Measurements from ENCODE around the gene LRRK1. TPM values are rescaled to one million over a fixed set of nuclear protein-coding genes. Genes with fewer than 3 reads are reported as not detected.

The LRRK1 gene, protein sequence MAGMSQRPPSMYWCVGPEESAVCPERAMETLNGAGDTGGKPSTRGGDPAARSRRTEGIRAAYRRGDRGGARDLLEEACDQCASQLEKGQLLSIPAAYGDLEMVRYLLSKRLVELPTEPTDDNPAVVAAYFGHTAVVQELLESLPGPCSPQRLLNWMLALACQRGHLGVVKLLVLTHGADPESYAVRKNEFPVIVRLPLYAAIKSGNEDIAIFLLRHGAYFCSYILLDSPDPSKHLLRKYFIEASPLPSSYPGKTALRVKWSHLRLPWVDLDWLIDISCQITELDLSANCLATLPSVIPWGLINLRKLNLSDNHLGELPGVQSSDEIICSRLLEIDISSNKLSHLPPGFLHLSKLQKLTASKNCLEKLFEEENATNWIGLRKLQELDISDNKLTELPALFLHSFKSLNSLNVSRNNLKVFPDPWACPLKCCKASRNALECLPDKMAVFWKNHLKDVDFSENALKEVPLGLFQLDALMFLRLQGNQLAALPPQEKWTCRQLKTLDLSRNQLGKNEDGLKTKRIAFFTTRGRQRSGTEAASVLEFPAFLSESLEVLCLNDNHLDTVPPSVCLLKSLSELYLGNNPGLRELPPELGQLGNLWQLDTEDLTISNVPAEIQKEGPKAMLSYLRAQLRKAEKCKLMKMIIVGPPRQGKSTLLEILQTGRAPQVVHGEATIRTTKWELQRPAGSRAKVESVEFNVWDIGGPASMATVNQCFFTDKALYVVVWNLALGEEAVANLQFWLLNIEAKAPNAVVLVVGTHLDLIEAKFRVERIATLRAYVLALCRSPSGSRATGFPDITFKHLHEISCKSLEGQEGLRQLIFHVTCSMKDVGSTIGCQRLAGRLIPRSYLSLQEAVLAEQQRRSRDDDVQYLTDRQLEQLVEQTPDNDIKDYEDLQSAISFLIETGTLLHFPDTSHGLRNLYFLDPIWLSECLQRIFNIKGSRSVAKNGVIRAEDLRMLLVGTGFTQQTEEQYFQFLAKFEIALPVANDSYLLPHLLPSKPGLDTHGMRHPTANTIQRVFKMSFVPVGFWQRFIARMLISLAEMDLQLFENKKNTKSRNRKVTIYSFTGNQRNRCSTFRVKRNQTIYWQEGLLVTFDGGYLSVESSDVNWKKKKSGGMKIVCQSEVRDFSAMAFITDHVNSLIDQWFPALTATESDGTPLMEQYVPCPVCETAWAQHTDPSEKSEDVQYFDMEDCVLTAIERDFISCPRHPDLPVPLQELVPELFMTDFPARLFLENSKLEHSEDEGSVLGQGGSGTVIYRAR (N-terminal part only)
- total RNA-seq, result 1 to 10 TPM; 1.0 to 1.1 TPM

- peak; percentile 19 for DNase-seq
- Mint-ChIP-seq H3K9me3 (no peaks in the 10 kb centered on the region), H3K27ac (no peak within 1 kb of the TSS), H3K4me3 (peak within 1 kb of the TSS; percentile 56), H3K36me3 (ENCODE audit: low read depth) (no peaks in the 10 kb centered on the region), H3K27me3 (peaks cover 68% of the 10 kb centered on the region), H3K4me1 (peaks cover 27% of the 10 kb centered on the region)
- ChIA-PET CTCF (interaction anchor here (0.9 to 7.2 kb wide), 13 partner anchors 9 to 352 kb away, joined by 3 to 169 read pairs (median 4); no protein-coding TSS in a partner anchor), POLR2A (interaction anchor here (0.7 to 2.6 kb wide), 3 partner anchors 80 to 286 kb away, joined by 3 to 8 read pairs (median 3); no protein-coding TSS in a partner anchor)
Observed at GRCh38 chr15:100918690-100919480, at the start of gene LRRK1. LRRK1 (plus strand) TSS chr15:100919357; CDS start chr15:100924633, 5,276 bp downstream.

GRCh38 chr15:100873029-100873677 is 46.0 kb upstream of the LRRK1 start:
- ChIA-PET POLR2A (no interaction called here), CTCF (interaction anchor here (0.5 to 2.4 kb wide), 16 partner anchors 9 to 1850 kb away, joined by 3 to 14 read pairs (median 4); partner anchors contain the start of gene LRRK1)

GRCh38 chr15:100875495-100875894 is 43.7 kb upstream of the LRRK1 start:
- H3K4me3 Mint-ChIP-seq, result no peak overlapping the region
- no peak overlapping the region for H3K27ac Mint-ChIP-seq
- no peaks in the 10 kb centered on the region for H3K9me3 Mint-ChIP-seq
- H3K4me1 Mint-ChIP-seq, result peaks cover 6% of the 10 kb centered on the region
- ChIA-PET POLR2A (no interaction called here), CTCF (interaction anchor here (1.3 kb wide), 1 partner anchor 9 kb away, joined by 5 read pairs; no protein-coding TSS in a partner anchor)
- H3K36me3 Mint-ChIP-seq (ENCODE audit: low read depth), result no peaks in the 10 kb centered on the region
- H3K27me3 Mint-ChIP-seq, result peaks cover 43% of the 10 kb centered on the region
- DNase-seq, result no peak

More at GRCh38 chr15:100873029-100873677, 46.0 kb upstream of the LRRK1 start:
- no peak overlapping the region for H3K27ac Mint-ChIP-seq
- peak; percentile 46 for DNase-seq
- no peaks in the 10 kb centered on the region for H3K36me3 Mint-ChIP-seq (ENCODE audit: low read depth)
- peaks cover 32% of the 10 kb centered on the region for H3K27me3 Mint-ChIP-seq
- H3K4me1 Mint-ChIP-seq, result no peaks in the 10 kb centered on the region
- H3K9me3 Mint-ChIP-seq, result peaks cover 4% of the 10 kb centered on the region
- H3K4me3 Mint-ChIP-seq, result no peak overlapping the region

- Mint-ChIP-seq H3K4me1 (peaks cover 9% of the 10 kb centered on the region), H3K9me3 (no peaks in the 10 kb centered on the region), H3K27ac (no peak overlapping the region), H3K4me3 (no peak overlapping the region), H3K27me3 (peaks cover 48% of the 10 kb centered on the region), H3K36me3 (ENCODE audit: low read depth) (no peaks in the 10 kb centered on the region)
- POLR2A ChIA-PET, result no interaction called here
- DNase-seq, result no peak
- CTCF ChIA-PET, result interaction anchor here (1.3 kb wide), 1 partner anchor 9 kb away, joined by 5 read pairs; no protein-coding TSS in a partner anchor
Observed at GRCh38 chr15:100875976-100876375, 43.2 kb upstream of the LRRK1 start.

DNA sequence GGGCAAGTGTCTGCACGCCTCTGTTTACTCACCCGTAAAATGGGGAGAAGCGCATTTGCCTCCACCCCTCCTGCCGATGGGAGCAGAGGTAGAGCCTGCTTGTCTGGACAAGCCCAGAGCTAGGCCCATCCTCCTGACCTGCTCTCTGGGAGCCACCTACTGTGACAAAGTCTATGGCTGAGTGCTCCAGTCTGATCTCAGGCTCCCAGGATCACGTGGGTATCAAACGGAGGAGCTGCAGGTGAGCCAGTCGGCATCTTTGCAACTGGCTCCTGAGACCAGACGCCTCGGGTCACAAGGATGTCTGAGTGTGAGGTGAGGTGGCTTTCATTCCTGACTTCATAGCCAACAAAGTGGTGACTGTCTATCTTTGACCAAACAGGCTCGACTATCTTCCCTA is 41.6 kb upstream of the LRRK1 start:
- CTCF ChIA-PET, result no interaction called here
- Mint-ChIP-seq H3K4me3 (no peak overlapping the region), H3K9me3 (no peaks in the 10 kb centered on the region), H3K27me3 (peaks cover 64% of the 10 kb centered on the region), H3K36me3 (ENCODE audit: low read depth) (no peaks in the 10 kb centered on the region), H3K4me1 (peaks cover 9% of the 10 kb centered on the region), H3K27ac (no peak overlapping the region)
- no peak for DNase-seq
- POLR2A ChIA-PET, result interaction anchor here (0.6 to 1.2 kb wide), 2 partner anchors 251 to 1906 kb away, joined by 3 to 4 read pairs; no protein-coding TSS in a partner anchor

- H3K27me3 Mint-ChIP-seq, result peaks cover 68% of the 10 kb centered on the region
- POLR2A ChIA-PET, result interaction anchor here (1.2 kb wide), 1 partner anchor 251 kb away, joined by 3 read pairs; no protein-coding TSS in a partner anchor
- no peaks in the 10 kb centered on the region for H3K9me3 Mint-ChIP-seq
- peaks cover 9% of the 10 kb centered on the region for H3K4me1 Mint-ChIP-seq
- H3K4me3 Mint-ChIP-seq, result no peak overlapping the region
- DNase-seq, result no peak
- no peaks in the 10 kb centered on the region for H3K36me3 Mint-ChIP-seq (ENCODE audit: low read depth)
- H3K27ac Mint-ChIP-seq, result no peak overlapping the region
- CTCF ChIA-PET, result no interaction called here
Observed at GRCh38 chr15:100878130-100878529, 41.0 kb upstream of the LRRK1 start.

DNA sequence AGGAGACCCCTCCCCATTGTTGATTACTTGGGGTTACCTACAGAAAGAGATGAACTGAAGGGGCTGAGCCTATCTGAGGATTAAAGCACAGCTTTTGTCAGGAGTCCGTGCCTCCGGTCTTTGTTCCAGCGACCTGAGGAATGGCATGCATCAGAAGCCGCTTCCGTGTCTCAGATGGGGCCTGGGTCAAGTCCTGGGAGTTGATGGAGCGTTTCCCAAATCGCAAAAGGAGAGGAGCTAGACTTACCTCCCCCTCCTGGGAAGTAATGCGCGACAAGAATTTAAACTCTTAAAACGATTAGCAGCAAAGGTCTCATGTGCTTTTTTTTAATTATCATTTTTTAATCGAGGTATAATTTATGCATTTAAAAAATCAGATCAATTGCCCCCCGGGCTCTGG is 40.5 kb upstream of the LRRK1 start:
- H3K27me3 Mint-ChIP-seq, result peaks cover 73% of the 10 kb centered on the region
- no peak overlapping the region for H3K27ac Mint-ChIP-seq
- H3K4me1 Mint-ChIP-seq, result peaks cover 9% of the 10 kb centered on the region
- DNase-seq, result no peak
- CTCF ChIA-PET, result no interaction called here
- POLR2A ChIA-PET, result interaction anchor here (1.2 kb wide), 1 partner anchor 252 kb away, joined by 3 read pairs; no protein-coding TSS in a partner anchor
- H3K9me3 Mint-ChIP-seq, result no peaks in the 10 kb centered on the region
- H3K36me3 Mint-ChIP-seq (ENCODE audit: low read depth), result no peaks in the 10 kb centered on the region
- peak overlapping the region; percentile 46 for H3K4me3 Mint-ChIP-seq

DNA sequence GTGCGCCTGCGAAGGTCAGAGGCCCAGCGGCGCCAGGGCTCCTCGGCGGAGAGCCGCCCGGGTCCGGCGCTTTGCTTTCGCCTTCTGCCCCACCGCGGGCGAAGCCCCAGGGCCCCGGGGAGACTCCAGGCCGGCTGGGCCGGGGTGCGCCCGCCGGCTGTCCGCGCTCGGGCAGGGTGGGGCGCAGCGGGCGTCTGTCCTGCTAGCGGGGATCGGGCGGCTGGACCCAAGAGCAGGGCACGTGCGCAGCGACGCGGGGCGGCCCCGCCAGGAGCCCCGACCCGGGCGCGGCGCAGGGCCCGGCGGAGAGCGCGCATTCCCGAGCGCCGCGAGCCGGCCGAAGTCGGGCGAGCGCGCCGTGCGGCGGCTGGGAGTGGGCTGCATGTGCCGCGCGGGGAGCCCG is 40.1 kb upstream of the LRRK1 start:
- H3K27ac Mint-ChIP-seq, result no peak overlapping the region
- peaks cover 9% of the 10 kb centered on the region for H3K4me1 Mint-ChIP-seq
- ChIA-PET POLR2A (no interaction called here), CTCF (interaction anchor here (0.6 kb wide), 1 partner anchor 959 kb away, joined by 3 read pairs; no protein-coding TSS in a partner anchor)
- no peaks in the 10 kb centered on the region for H3K9me3 Mint-ChIP-seq
- no peaks in the 10 kb centered on the region for H3K36me3 Mint-ChIP-seq (ENCODE audit: low read depth)
- no peak overlapping the region for H3K4me3 Mint-ChIP-seq
- H3K27me3 Mint-ChIP-seq, result peaks cover 78% of the 10 kb centered on the region
- DNase-seq, result no peak

GRCh38 chr15:100879464-100880138 is 39.6 kb upstream of the LRRK1 start, which contains the start of gene ALDH1A3:
ALDH1A3 (plus strand) TSS chr15:100879831; CDS start chr15:100879908, 77 bp downstream.
- H3K4me1 Mint-ChIP-seq, result peaks cover 9% of the 10 kb centered on the region
- ChIA-PET CTCF (interaction anchor here (0.6 kb wide), 1 partner anchor 960 kb away, joined by 3 read pairs; no protein-coding TSS in a partner anchor), POLR2A (no interaction called here)
- H3K27me3 Mint-ChIP-seq, result peaks cover 80% of the 10 kb centered on the region
- no peaks in the 10 kb centered on the region for H3K9me3 Mint-ChIP-seq
- no peak for DNase-seq
- H3K4me3 Mint-ChIP-seq, result peak within 1 kb of the TSS; percentile 46
- no peaks in the 10 kb centered on the region for H3K36me3 Mint-ChIP-seq (ENCODE audit: low read depth)
- H3K27ac Mint-ChIP-seq, result no peak within 1 kb of the TSS

GRCh38 chr15:100880139-100880896 is 38.8 kb upstream of the LRRK1 start:
- no peaks in the 10 kb centered on the region for H3K9me3 Mint-ChIP-seq
- POLR2A ChIA-PET, result no interaction called here
- no peak for DNase-seq
- H3K4me3 Mint-ChIP-seq, result no peak overlapping the region
- peaks cover 83% of the 10 kb centered on the region for H3K27me3 Mint-ChIP-seq
- H3K36me3 Mint-ChIP-seq (ENCODE audit: low read depth), result no peaks in the 10 kb centered on the region
- CTCF ChIA-PET, result no interaction called here
- H3K4me1 Mint-ChIP-seq, result peaks cover 9% of the 10 kb centered on the region
- H3K27ac Mint-ChIP-seq, result no peak overlapping the region

All from activated CD4-positive, alpha-beta memory T cell treated with anti-CD3 and anti-CD28 coated beads, Interleukin-2, amount 10 ng/mL, durations not matched to agents 7 days and 5 days (primary cell).